RPMI8226 (cell line): Measurements from ENCODE around the gene ALKBH6.

ENCODE experiments used
- DNase-seq: peaks from one replicate; pipeline ENCODE4 v3.0.0-alpha.2; 2015

ALKBH6 gene

DNA sequence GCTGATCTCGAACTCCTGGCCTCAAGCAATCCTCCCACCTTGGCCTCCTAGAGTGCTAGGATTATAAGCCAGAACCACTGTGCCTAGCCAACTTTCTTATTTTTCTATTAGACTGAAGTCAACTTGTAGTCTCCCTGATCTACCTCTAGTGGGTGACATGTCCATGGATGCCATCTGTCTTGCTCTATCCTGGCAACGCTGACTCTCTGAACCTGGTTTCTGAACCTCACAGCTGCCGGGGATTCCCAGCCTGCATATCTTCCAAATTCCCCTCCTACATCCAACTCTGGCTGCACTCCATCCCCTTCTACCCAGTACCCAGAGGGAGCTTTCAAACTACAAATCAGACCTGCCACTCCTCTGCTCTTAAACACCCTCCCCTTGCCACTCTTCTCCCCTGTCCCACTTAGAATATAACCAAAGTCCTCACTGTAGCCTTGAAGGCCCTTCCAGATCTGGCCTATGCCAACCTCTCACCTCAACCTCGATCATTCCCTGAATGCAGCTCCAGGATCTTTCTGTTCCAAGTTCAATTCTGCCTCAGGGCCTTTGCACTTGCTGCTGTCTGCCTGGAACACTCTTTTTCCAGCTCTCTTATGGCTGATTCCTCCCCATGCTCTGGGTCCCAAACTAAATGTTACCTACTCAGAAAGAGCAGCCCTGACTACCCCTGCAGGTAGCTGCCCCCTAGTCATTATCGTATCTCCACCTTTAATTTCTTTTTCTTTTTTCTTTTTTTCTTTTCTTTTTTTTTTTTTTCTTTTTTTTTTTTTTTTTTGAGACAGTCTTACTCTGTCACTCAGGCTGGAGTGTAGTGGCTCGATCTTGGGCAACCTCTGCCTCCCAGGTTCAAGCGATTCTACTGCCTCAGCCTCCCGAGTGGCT, 16.5 kb upstream of the ALKBH6 start:
- peak; percentile 4 for DNase-seq

DNA sequence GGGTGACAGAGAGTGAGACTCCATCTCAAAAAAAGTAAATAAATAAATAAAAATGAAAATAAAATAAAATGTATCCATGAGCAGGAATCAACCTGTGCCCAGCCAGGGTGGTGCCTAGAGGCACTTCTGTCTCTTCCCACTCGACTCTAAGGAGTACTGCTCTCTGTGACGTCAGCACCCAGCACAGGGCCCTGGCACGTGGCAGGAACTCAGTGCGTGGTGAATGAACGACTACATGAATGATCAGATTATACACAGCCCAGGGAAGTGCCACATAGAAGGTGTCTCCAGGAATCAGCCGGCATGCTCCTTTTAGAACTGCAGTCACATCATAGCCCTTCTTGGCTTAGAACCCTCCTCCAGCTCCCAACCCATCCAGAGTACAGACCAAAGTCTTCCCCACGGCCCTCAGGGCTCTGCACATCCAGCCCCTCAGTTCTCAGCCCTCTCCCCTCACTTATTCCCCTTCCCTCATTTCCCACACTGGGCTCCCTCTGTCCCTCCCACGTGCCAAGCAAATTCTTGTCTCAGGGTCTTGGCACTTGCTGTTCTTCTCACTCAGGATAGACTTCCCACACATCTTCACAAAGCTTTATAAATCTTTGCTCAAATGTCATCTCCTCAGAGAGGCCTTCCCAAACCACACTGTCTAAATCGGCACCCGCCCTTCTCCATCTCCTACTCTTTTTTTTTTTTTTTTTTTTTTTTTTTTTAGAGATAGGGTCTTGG, 14.5 kb upstream of the ALKBH6 start:
- no peak for DNase-seq

DNA sequence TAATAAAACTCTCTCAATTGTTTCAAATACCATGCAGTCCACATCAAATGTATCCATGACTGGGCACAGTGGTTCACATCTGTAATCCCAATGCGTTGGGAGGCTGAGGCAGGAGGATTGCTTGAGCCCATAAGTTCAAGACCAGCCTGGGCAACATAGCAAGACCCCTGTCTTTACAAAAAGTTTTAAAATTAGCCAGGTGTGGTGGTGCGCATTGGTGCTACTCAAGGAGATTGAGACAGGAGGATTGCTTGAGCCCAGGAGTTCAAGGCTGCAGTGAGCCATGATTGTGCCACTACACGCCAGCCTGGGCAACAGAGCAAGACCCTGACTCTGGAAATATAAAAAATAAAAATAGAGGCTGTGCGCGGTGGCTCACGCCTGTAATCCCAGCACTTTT, 13.7 kb upstream of the ALKBH6 start:
- no peak for DNase-seq

DNA sequence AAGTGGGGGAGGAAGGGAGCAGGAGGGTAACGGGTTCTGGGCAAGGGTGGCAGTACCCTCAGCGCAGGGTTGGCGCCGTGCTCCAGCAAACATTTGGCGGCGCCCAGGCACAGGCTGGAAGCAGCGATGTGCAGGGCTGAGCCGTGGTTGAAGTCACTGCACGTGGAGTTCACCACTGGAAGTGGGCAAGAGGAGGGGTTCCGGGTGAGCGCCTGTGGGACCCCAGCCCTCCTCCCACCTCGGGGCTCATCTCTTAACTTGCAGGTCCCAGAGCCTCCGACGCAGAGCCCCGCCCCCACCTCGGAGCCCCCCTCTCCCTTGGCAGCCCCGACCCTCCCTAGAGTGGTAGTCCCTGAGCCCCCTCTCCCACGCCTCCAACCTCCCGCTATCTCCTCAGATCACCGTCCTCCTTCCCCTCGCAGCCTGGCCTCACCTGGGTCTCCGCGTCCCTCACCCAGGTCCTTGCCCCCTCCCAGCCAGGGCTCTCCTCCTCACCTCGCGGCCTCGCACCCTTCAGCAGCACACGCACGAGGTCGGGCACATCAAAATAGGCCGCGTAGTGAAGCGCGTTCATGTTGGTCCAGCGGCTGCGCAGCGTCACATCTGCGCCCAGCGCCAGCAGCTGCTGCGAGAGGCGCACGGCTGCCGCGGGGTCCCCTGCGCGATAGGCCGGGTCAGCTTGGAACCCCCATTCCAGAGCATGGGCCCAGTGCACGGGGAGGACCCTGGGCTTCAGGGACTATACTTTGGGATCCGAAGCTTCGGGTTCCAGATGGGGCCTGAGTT, 12.3 kb upstream of the ALKBH6 start:
- no peak for DNase-seq

DNA sequence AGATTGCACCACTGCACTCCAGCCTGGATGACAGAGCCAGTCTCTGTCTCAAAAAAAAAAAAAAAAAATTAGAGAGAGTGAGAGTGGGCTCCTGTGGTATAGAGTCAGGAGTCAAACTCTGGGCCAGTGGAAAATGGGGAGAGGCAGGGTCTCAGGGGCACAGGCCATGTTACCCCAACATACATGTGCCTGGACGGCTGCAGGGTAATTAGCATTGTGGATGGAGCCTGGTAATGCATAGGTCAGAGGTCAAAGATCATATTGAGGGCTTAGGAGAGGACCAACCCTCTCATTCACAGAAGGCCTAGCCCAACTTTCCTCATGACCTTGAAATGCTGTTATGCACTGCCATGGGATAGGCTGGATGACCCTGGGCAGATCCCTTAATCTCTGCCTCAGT, 11.5 kb upstream of the ALKBH6 start:
- no peak for DNase-seq

DNA sequence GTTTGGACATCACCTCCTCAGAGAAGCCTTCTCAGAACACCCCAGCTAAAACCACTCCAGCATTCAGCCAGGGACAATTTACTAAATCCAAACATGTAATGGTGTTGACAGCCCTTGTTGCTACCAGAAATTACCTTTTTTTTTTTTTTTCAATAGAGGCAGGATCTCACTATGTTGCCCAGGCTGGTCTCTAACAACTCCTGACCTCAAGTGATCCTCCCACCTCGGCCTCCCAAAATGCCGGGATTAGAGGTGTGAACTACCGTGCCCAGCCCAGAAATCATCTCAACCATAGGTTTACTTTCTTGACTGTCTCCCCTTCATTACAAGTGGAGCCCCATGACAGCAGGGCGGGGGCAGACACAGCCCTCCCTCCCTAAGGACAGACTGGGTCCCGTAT, 9.4 kb upstream of the ALKBH6 start:
- no peak for DNase-seq

DNA sequence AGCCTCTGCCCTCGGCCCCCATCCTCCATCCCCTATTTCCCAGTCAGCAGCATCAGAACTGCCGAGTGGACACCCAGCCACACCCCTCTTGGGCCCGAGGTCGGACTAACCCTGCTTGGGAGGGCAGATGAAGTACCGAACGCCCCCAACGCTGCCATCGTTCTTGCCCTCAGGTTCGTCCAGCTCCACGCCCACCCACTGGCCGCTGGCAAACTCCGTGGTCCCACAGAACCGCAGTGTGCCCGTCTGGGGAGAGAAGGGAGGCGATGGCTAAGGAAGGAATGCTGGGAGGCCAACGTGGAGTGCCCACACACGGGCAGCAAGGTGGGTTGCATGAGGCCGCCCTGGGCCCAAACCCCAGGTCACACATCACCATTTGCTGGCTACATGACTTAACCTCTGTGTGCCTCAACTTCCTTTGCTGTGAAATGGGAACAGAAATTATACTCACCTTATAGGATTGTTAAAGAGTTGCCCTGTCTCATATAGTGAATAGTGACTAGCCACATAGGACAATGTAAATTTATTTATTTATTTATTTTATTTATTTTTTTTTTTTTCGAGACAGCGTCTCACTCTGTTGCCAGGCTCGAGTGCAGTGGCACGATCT, 5.2 kb upstream of the ALKBH6 start:
- no peak for DNase-seq

DNA sequence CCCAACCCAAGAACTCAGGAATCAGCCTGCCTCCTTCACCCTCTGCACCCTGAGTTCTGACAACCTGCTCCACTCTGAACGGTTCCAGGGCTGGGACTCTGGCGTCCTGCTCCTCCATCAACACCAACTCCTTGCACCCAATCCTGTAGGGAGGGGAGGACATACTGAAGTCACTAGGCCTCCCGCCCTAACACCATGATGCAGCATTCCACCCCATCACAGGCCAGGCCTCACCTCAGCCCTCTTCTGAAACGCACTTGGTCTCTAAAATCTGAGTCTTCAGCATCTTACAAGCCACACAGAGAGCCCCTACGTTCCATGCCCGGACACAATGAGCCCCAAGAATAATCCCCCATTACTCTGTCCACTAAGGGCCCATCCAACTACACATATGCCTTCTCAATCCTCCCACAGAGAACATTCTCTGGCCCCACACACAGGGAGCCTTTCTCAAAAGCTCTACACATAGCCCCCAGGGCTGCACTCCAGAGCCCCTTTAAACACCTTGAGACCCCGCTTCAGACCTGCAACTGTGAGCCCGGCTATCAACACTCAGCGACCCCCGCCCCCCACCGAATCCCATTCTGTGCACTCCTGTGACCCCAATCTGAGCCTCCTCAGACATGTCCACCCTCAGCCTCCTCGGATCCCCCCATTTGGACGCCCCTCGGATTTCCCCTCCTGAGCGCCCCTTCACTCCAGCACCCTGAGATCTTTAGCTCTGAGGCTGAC, 567 bp downstream of the ALKBH6 start:
- no peak for DNase-seq

DNA sequence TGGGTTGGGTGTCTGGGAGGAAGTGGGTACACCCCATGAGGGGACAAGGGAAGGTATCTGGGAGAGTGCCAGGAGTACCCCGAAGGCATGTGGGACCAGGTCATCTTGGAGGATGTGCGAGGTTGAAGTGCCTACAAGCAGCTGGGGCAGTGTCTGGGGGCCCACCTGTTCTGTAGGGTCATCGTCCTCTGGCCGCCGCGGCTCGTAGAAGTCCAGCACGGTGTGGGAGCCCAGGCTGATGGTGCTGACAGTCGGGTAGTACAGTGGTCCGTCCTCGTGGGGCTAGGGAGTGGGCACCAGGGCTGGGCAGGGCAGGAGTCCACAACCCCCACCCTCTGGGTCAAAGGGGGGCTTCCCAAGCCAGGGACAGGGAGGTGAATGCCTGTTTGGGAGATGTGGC, 3.6 kb downstream of the ALKBH6 start:
- DNase-seq = no peak

DNA sequence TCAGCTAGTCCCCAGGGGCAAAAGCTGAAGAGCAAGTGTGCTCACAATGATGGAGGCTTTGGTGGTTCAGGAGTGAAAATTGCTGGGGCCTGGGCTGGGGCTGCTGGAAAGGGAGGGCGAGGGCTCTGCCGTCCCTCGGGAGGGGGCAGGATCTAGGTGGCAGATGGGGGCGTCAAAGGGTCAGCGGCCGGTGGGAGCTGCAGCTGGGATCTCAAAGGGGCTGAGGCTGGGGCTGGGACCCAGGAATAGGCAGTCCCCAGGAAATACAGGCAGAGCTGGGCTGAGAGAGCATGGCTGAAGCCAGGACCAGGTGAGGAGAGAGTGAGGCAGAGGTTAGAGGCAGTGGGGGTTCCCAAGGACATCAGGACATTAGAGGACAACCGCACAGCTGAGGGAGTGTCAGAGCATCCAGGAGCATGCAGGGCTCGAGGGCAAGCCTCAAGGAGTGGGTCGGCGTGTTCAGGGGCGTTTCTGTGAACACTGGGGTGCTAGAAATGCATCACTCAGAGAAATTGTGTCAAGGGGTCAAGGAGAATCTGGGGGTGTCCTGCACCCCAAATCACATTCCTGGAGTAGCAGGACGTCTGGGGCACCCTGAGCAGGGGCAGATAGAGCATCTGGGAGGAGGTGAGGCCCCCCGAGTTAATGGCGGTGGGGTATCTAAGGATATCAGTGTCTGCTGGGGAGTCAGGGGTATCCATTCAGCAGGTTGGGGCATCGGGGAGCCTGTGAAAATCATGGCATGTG, 4.2 kb downstream of the ALKBH6 start:
- no peak for DNase-seq

DNA sequence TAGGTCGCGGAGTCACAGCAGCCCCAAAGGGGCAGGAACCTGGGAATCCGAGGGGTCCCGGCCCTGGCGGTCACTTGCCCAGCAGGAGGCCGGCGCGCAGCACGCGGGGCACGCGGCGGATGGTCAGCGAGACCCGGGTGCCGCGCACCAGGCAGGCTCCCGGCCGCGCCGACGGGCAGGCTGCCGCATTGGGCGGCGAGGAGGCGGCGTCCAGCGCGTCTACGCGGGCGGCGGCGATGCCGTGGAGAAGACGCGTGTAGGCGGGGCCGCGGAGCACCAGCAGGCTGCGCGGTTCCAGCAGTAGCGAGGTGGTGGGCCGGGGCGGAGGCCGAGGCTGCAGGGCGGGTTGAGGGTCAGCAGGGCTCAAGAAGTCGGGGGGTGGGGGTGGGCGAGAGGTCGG, 4.8 kb downstream of the ALKBH6 start:
- DNase-seq = peak; percentile 63

DNA sequence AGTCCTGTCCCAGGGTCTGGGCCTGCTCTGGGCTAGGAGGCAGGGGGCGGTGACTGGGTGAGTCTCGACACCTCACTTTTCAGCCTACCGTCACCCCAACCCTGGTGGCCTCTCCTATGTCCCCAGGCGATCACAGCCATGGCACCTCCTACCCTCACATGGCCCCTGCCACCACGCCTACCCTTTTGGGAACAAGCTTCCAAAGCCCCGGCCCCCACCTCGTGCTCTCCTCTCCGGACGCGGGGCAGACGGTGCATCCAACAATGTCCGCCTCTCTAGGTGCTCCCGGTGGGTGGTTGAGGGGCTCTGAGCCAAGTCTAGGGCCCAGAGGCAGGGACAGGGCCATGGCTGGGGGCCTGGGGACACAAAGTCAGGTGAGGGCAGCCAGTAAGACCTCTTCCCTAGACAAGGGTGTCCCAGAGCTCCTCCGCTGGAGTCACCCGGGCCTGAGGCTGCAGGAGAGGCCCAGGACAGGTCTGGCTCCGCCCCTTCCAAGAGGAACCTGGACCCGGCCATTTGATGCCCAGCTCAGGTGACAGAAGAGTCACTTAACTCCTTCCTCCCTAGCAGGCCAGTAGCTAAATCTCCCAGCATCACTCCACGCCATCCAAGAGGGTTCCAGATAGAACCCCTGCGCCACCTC, 5.6 kb downstream of the ALKBH6 start, which contains the start of gene SYNE4:
Gene SYNE4, minus strand, starts transcription at position 478 of the 643 bp plus-strand sequence. Its CDS starts 132 bp downstream, at position 346.
- DNase-seq = no peak

DNA sequence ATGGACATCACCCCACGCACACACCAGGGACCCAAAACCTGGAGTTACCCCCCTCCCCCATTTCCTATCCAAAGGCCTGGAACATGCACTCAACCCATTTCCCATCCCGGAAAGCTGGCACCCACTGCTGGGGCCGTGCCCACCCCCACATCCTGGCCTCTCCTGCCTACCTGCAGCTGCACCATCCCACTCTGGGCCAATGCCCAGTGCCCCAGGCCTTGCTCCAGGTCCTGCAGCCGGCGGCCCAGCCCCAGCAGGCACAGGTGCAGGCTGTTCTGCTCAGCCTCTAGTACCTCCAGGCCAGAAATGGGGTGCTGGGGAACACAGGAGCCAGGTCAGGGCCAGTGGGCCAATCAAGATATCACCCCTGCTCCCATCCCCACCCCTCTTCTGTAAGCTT, 7.1 kb downstream of the ALKBH6 start:
- DNase-seq = no peak

DNA sequence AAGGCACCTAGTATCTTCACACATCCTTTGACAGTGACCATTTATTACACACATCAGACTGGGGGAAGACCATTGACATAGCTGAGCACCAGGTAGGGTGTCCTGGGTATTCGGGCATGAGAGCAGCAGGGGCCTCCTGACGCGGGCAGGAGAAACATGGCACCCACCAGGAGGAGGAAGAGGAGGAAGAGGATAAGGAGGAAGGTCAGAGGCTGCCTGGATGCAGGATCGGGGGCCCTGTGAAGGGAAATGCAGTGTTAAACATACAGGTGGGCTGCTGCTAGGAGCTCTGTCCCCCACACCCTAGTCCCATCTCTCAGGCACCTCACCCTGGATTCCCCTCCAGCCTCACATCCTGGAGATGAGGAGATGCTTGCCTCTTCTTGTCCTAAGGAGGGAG, 10.7 kb downstream of the ALKBH6 start:
- DNase-seq = no peak

DNA sequence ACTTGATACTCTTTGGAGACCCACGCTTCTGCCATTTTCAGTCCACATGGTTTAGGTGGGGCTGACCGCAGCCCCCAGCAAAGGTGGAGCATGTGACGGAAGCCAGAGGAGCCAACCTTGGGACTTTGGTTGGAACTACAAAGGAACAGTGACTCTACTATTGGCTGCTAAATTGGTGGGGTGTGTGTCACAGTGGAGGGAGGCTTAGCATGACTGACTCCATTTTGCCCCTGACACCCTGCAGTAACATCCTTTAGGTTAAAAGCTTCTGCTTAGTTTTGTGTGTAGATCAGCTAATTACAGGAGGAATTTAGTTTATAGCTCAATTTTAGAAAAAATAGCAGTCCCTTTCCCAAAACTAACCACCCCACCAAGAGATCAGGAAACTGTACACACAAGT, 12.4 kb downstream of the ALKBH6 start:
- DNase-seq = no peak

DNA sequence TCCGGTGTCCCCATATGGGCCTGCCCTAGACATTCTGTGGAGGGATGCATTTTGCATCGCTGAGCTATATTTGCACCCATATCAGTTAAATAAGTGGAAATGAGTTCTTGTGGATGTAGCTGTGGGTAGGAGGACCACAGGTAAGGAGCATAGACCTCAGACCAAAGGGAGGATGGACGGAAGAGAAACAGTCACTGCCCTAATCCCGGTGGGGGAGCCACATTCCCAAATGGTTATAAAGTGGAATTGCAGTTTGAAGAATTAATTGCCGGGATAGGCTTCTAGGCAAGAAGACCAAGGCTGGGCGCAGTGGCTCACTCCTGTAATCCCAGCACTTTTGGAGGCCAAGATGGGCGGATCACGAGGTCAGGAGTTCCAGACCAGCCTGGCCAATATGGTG, 17.2 kb downstream of the ALKBH6 start:
- no peak for DNase-seq

DNA sequence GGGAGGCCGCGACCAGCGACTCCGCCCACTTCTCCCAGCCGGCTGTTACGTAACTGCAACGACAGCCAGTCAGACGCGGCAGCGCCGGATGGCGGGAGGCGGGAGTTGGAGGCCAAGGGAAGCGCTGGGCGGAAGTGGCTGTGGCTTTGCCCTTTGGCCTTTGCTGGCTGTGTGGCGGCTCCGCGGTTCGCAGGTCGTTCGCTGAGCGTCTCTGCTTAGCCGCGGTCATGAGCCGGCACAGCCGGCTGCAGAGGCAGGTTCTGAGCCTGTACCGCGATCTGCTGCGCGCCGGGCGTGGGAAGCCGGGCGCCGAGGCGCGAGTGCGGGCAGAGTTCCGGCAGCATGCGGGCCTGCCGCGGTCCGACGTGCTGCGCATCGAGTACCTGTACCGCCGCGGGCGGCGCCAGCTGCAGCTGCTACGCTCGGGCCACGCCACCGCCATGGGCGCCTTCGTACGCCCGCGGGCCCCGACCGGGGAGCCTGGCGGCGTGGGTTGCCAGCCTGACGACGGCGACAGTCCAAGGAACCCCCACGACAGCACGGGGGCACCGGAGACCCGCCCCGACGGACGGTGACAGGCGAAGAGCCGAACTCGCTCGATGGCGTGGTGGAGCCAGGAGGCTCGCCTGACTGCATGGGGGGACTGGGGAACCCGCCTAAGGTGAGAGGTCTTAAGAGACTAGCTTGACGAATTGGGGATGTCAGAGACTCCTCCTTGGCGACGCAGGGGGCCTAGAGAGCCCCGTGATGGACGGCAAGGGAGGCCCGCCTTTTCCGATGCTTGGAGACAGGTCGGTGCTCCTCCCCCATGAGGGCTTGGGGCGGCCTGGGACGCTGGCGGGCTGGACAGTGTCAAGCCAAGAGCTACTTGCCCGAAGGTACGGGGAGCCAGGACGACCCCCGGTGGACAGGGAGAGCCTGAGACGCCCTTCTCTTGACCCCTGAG, 18.7 kb downstream of the ALKBH6 start, which contains the start of gene SDHAF1:
Gene SDHAF1, plus strand, starts transcription at position 141 of the 946 bp plus-strand sequence. Its CDS starts 87 bp downstream, at position 228.
- peak; percentile 94 for DNase-seq

DNA sequence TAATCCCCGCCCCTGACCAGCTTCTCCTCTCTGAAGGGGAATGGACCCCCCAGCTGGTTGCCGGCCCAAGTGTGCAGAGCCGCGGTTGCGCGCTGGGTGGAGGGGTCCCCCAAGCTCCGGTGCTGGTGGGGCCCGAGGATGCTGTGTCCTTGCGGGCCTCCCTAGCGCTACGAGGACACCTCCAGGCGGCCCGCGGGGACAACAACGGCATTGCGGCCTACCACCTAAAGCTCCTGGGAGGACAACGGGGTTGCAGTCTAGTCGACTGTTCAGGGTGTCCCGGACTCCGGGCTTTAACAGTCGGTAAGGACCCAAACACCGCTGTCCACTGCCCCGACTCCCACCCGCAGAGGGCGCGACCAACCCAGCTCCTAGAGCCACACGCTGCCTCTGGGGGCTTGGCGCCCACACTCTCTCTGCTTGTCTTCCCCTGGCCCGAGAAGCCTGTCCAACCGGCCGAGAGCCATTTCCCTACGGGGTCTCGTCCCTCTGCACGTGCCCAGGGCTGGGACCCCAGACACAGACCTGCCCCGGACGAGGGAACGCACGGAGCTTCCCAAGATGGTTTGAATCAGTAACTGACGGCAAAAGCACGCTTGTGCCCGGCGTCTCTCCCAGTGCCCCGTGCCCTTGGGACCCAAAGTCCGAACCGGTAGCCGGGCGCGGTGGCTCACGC, 20.0 kb downstream of the ALKBH6 start:
- DNase-seq = no peak
